ENCODE data around the gene PODXL. TPM values are rescaled to one million over a fixed set of nuclear protein-coding genes. Genes with fewer than 3 reads are reported as not detected.

PODXL gene
- total RNA-seq, 2 donors from 2014 or later: 11.2 to 14.6 TPM

GRCh38 chr7:131555552-131556052 lies 826 bp downstream of the PODXL start:
- intact Hi-C loops (cut with DNase I): no loop called here
- no peaks in the 10 kb centered on the region for H3K9me3 ChIP-seq
- H3K9ac ChIP-seq (ENCODE audit: low read depth in 2 of 2, low read length in 2 of 2): peak overlapping the region; percentile 46 to 79
- H3K27me3 ChIP-seq: peaks cover 17% of the 10 kb centered on the region
- no peak for TF ChIP-seq CTCF (IDR thresholded peaks at IDR 0.05)
- no peak for DNase-seq
- no peaks in the 10 kb centered on the region for H3K36me3 ChIP-seq
- no peak overlapping the region for H3K27ac ChIP-seq
- peaks cover 7% of the 10 kb centered on the region for H3K4me1 ChIP-seq
- peak overlapping the region; percentile 69 for H3K4me3 ChIP-seq

DNA sequence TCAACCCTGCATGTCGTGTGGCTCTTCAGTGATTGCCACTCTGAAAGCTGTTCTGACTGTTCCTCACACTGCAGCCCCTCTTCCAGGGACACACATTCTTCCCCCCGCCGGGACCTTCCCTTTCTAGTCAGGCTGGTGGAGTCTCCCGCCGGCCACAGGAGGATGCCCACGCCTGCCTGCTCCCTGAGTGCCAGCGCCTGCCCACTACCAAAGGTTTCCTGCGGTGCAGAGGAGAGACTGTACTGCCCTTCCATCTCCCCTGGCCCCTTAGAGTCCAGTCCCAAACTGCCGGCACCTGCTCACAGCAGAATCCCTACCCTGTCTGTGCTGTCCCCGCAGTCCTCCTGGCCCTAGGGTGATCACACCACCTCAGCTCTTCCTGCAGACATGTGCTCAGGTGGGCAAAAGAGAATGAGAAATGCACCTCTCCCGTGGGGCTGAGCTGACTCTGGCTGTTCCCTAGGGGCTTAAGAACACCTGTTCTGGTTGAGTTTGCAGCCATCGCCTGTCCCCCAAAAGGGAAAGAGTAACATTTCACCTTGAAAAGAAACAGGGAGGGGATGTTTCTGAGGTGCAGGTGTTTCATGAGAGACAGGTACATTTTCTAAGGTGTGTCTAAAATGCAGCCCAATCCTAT lies 1.4 kb downstream of the PODXL start:
- intact Hi-C loops (cut with DNase I): no loop called here
- no peaks in the 10 kb centered on the region for H3K36me3 ChIP-seq
- no peak overlapping the region for H3K9ac ChIP-seq (ENCODE audit: low read depth in 2 of 2, low read length in 2 of 2)
- no peak overlapping the region for H3K27ac ChIP-seq
- no peak for DNase-seq
- TF ChIP-seq CTCF (IDR thresholded peaks at IDR 0.05): no peak
- H3K9me3 ChIP-seq: no peaks in the 10 kb centered on the region
- peaks cover 17% of the 10 kb centered on the region for H3K27me3 ChIP-seq
- H3K4me3 ChIP-seq: peak overlapping the region; percentile 69
- H3K4me1 ChIP-seq: peaks cover 7% of the 10 kb centered on the region

DNA sequence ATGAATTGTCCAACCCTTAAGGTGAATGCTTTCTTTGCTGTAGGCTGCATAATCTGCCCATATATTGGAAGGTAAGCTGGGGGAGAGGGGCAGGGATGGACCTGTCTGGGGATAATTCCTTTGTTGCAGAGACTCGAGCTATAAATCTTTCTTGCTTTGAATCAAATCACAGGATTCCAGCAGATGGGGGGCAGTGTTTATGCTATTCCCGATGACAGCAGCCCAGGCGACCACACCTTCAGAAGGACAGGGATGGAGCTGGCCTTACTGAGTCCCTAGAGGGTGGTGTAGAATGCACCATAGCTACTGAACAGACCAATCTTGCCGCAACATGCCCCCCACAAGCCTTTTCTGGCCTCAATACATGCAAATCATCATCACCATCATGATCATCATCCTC lies 2.5 kb downstream of the PODXL start:
- no peak for DNase-seq
- peaks cover 7% of the 10 kb centered on the region for H3K4me1 ChIP-seq
- H3K9me3 ChIP-seq: no peaks in the 10 kb centered on the region
- intact Hi-C loops (cut with DNase I): no loop called here
- no peaks in the 10 kb centered on the region for H3K36me3 ChIP-seq
- peaks cover 17% of the 10 kb centered on the region for H3K27me3 ChIP-seq
- H3K27ac ChIP-seq: no peak overlapping the region
- H3K9ac ChIP-seq (ENCODE audit: low read depth in 2 of 2, low read length in 2 of 2): no peak overlapping the region
- H3K4me3 ChIP-seq: no peak overlapping the region
- TF ChIP-seq CTCF (IDR thresholded peaks at IDR 0.05): no peak

DNA sequence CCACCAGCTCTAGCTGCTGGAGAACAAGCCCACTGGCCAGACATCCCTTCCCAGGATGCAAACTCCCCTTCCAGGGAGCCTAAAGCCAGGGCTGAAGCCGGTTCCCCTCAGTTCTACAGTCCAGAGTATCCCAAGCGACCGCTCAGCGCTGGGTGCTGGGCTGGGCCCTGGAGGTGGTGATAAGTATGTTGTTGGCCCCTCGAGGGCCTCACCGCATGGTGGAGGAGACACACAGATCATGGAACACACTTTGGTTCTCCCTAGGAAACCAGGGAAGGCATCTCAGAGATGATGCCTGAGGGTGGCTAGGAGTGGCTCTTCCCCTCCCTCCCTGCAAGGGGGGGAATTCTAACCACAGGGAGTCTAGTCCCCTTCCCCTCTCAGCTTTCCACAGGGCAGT lies 4.4 kb downstream of the PODXL start:
- no peak for TF ChIP-seq CTCF (IDR thresholded peaks at IDR 0.05)
- Histone ChIP-seq H3K4me3 (no peak overlapping the region), H3K9me3 (no peaks in the 10 kb centered on the region), H3K27me3 (peaks cover 13% of the 10 kb centered on the region), H3K9ac (ENCODE audit: low read depth in 2 of 2, low read length in 2 of 2) (no peak overlapping the region), H3K4me1 (peaks cover 7% of the 10 kb centered on the region), H3K36me3 (no peaks in the 10 kb centered on the region), H3K27ac (no peak overlapping the region)
- intact Hi-C loops (cut with DNase I): no loop called here
- DNase-seq: no peak

- Histone ChIP-seq H3K9ac (ENCODE audit: low read depth in 2 of 2, low read length in 2 of 2) (no peak overlapping the region), H3K4me1 (peaks cover 7% of the 10 kb centered on the region), H3K9me3 (no peaks in the 10 kb centered on the region), H3K36me3 (no peaks in the 10 kb centered on the region), H3K4me3 (no peak overlapping the region), H3K27ac (no peak overlapping the region), H3K27me3 (peaks cover 9% of the 10 kb centered on the region)
- TF ChIP-seq CTCF (IDR thresholded peaks at IDR 0.05): no peak
- intact Hi-C loops (cut with DNase I): no loop called here
- no peak for DNase-seq
These were observed 5.6 kb downstream of the PODXL start for GRCh38 chr7:131550846-131551245.

Measured in colonic mucosa (tissue), 4 donors.